K562 (cell line): ENCODE measurements around the gene CNPY4. TPM values are rescaled to one million over a fixed set of nuclear protein-coding genes. Genes with fewer than 3 reads are reported as not detected.
A peak's percentile ranks its signal among the peaks of the same experiment; 100 is the strongest.

Experiments
- ARHGAP35 ChIP-seq: fragments of 450-650 bp; IDR thresholded peaks from 2 replicates; pipeline ENCODE4 v1.6.1; 2018; ENCODE audit not compliant: partially characterized antibody
- CBX5 ChIP-seq: IDR thresholded peaks from 2 replicates; pipeline ENCODE4 v1.6.1; 2014; ENCODE audit warnings: low read depth, borderline replicate concordance
- EHMT2 ChIP-seq: fragments of 450-650 bp; IDR thresholded peaks from 2 replicates; pipeline ENCODE4 v1.6.1; 2018; ENCODE audit warnings: antibody characterized with exemption
- ETV6 ChIP-seq, 3 experiments: fragments of 150-350 bp in 1 of 3; sonication (generic) in 1 of 3; formaldehyde crosslinking in 1 of 3; IDR thresholded peaks; 2 replicates each; pipeline versions ENCODE4 v1.6.1 to v1.8.0; 2014 to 2022; ENCODE audit warnings: borderline replicate concordance in 2 of 3, low read depth in 2 of 3, antibody characterized with exemption in 1 of 3, low read length in 1 of 3, mild to moderate bottlenecking in 1 of 3, missing genetic modification reagents in 1 of 3
- HDAC1 ChIP-seq, 2 experiments: fragments of 450-650 bp; IDR thresholded peaks; 2 replicates each; pipeline ENCODE4 v1.6.1; 2016 to 2017; ENCODE audit warnings: inconsistent platforms in 1 of 2, mild to moderate bottlenecking in 1 of 2, moderate library complexity in 1 of 2
- LEF1 ChIP-seq: fragments of 450-650 bp; IDR thresholded peaks from 2 replicates; pipeline ENCODE4 v1.6.1; 2016; ENCODE audit warnings: mild to moderate bottlenecking
- MAFK ChIP-seq: IDR thresholded peaks from 2 replicates; pipeline ENCODE4 v1.6.1; 2011; ENCODE audit warnings: low read length, improper control_type of control experiment
- MTA3 ChIP-seq: fragments of 450-650 bp; formaldehyde crosslinking; IDR thresholded peaks from 2 replicates; pipeline ENCODE4 v1.6.1; 2017; ENCODE audit warnings: mild to moderate bottlenecking, borderline replicate concordance
- NBN ChIP-seq: fragments of 450-650 bp; IDR thresholded peaks from 2 replicates; pipeline ENCODE4 v1.6.1; 2016; ENCODE audit warnings: low read depth, mild to moderate bottlenecking
- NR4A1 ChIP-seq, 2 experiments: fragments of 250-450 bp in 1 of 2; fragments of 450-650 bp in 1 of 2; sonication (Bioruptor Pico) in 1 of 2; IDR thresholded peaks; 2 replicates each; pipeline versions ENCODE4 v1.4.0 to v1.6.1; 2016 to 2020; ENCODE audit warnings: mild to moderate bottlenecking in 2 of 2, missing compliant biosample characterization in 1 of 2, missing genetic modification characterization in 1 of 2, moderate library complexity in 1 of 2
- PHF8 ChIP-seq: fragments of 200-600 bp; sonication (generic); IDR thresholded peaks from 2 replicates; pipeline ENCODE4 v1.6.1; 2012; ENCODE audit warnings: mixed run types, mild to moderate bottlenecking, inconsistent platforms, low read length, moderate library complexity, borderline replicate concordance
- POU5F1 ChIP-seq: fragments of 150-350 bp; IDR thresholded peaks from 2 replicates; pipeline ENCODE4 v1.6.1; 2014; ENCODE audit warnings: borderline replicate concordance, low read length, low read depth, mild to moderate bottlenecking; ENCODE audit not compliant: partially characterized antibody
- RBM15 ChIP-seq: fragments of 200-400 bp; formaldehyde crosslinking; IDR thresholded peaks from 2 replicates; pipeline ENCODE4 v1.6.1; 2018; ENCODE audit warnings: mild to moderate bottlenecking, low read length, moderate library complexity; ENCODE audit not compliant: insufficient read depth
- RBM39 ChIP-seq: fragments of 200-400 bp; formaldehyde crosslinking; optimal IDR thresholded peaks from 2 replicates; pipeline ENCODE3; 2018; ENCODE audit warnings: low read depth, low read length
- RHOXF2B ChIP-seq: fragments of 250-450 bp; sonication (Bioruptor Pico); conservative IDR thresholded peaks from 2 replicates; pipeline ENCODE4 v1.5.1; 2021
- SMAD4 ChIP-seq: fragments of 250-450 bp; sonication (Bioruptor Pico); conservative IDR thresholded peaks from 2 replicates; pipeline ENCODE4 v1.8.0; 2021; ENCODE audit warnings: inconsistent platforms, mild to moderate bottlenecking, moderate library complexity
- TAL1 ChIP-seq: fragments of 450-650 bp; IDR thresholded peaks from 2 replicates; pipeline ENCODE4 v1.6.1; 2016; ENCODE audit warnings: mild to moderate bottlenecking
- TSC22D4 ChIP-seq: fragments of 450-650 bp; IDR thresholded peaks from 2 replicates; pipeline ENCODE4 v1.6.1; 2016; ENCODE audit warnings: missing genetic modification characterization, missing biosample characterization, control low read depth
- ZNF696 ChIP-seq: fragments of 250-450 bp; sonication (Bioruptor Pico); conservative IDR thresholded peaks from 2 replicates; pipeline ENCODE4 v1.4.0; 2020; ENCODE audit warnings: mild to moderate bottlenecking, moderate library complexity
- ZNF764 ChIP-seq: fragments of 250-450 bp; sonication (Bioruptor Pico); IDR thresholded peaks from 2 replicates; pipeline ENCODE4 v1.4.0; 2020; ENCODE audit warnings: low read depth, mild to moderate bottlenecking, moderate library complexity
- polyA plus RNA-seq, 8 experiments: library from polyadenylated mRNA; depleted of rRNA in 4 of 8; stranded (reverse) in 5 of 8; unstranded in 3 of 8; fragments of >200 nt; fragmentation: Nextera tagmentation in 2 of 8; fragmentation: Illumina TruSeq in 1 of 8; extraction: Ambion mirVana in 2 of 8; extraction: Trizol in 1 of 8; gene quantifications; 2 replicates each; pipeline versions ENCODE4 v1.2.1 to v1.2.3, GENCODE V29; 2011 to 2014; ENCODE audit warnings: inconsistent platforms in 1 of 8, missing spikeins in 1 of 8
- total RNA-seq, 7 experiments: library from RNA; depleted of rRNA in 6 of 7; stranded (reverse); fragments of >200 nt in 6 of 7; fragmentation: Illumina TruSeq in 2 of 7; extraction: Trizol in 2 of 7; gene quantifications; 2 replicates each; pipeline versions ENCODE4 v1.2.1 to v1.2.3, GENCODE V29; 2011 to 2021; ENCODE audit warnings: low replicate concordance in 1 of 7
- TF ChIP-seq, protein P1 (sequence below): fragments of 250-450 bp; sonication (Bioruptor Pico); IDR thresholded peaks from 2 replicates; pipeline ENCODE4 v1.8.0; 2021; ENCODE audit warnings: mild to moderate bottlenecking, moderate library complexity
- TF ChIP-seq, protein P2 (sequence below): sonication (generic); formaldehyde crosslinking; IDR thresholded peaks from 2 replicates; pipeline ENCODE4 v1.8.0; 2022; ENCODE audit warnings: mild to moderate bottlenecking, low read depth, missing genetic modification reagents
- TF ChIP-seq, protein P3 (sequence below): fragments of 250-450 bp; sonication (Bioruptor Pico); IDR thresholded peaks from 2 replicates; pipeline ENCODE4 v1.6.1; 2021; ENCODE audit warnings: mild to moderate bottlenecking
- TF ChIP-seq, protein P4 (sequence below): IDR thresholded peaks from 2 replicates; pipeline ENCODE4 v1.6.1; 2014; ENCODE audit warnings: antibody characterized with exemption

The CNPY4 gene
- total and polyA plus RNA-seq, 9 of the 15 experiments (the other 6 are each of a cell fraction or from before 2014, with no cell fraction given) = 1.9 to 11.2 (median 7.0) TPM

DNA sequence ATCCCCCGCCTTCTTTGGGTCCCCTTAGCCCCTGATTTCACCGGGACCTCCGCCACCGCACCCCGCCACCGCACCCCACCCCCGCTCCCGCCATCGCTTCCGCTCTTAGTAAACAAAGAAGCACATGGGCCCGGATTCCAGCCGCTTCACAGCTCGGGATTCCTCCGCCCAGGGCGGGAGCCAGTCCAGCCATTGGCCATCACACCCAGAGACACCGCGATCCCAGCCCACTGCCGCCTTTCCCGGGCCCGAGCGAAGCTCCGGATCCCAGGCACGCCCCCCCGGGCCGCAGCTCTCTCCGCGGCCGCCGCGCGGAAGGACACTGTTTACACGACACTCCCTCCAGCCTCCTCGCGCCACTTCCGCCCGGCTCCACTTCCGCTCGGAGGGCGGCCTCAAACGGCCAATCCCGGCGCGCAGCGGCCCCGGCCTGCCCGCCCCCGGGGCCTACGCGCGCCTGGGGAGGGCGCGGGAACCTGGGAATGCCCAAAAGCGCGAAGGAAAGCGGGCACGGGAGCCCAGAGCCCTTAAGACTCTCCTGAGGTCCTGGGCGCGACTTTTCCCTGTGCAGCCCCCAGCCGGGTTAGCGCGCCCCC is 18.9 kb upstream of the CNPY4 start (continued):
- TF ChIP-seq CBX5 (no peak), RBM39 (no peak), MAFK (no peak), POU5F1 (peak; percentile 40), RBM15 (0 out of 2 replicates have a peak, but pooled peaks have one; percentile 54), ZNF764 (CRISPR knock-in tag) (no peak), NBN (0 out of 2 replicates have a peak, but pooled peaks have one; percentile 19), NR4A1 (CRISPR knock-in tag; IDR thresholded peaks at IDR 0.05) (peak; percentile 69; the same call in 1 of the 2 replicates), NR4A1 (tag; IDR thresholded peaks at IDR 0.05) (no peak), ZNF696 (CRISPR knock-in tag) (no peak), ETV6 (IDR thresholded peaks at IDR 0.05; ENCODE audit: borderline replicate concordance in 1 of 2, low read depth in 2 of 2, low read length in 1 of 2) (peak in 1 of 2 experiments; percentile 66; a peak in 1 of 4 replicates), ETV6 (CRISPR knock-in tag; IDR thresholded peaks at IDR 0.05; ENCODE audit: borderline replicate concordance) (no peak), PHF8 (peak; percentile 17; the same call in 1 of the 2 replicates), LEF1 (peak; percentile 62; the same call in 1 of the 2 replicates), HDAC1 (IDR thresholded peaks at IDR 0.05) (peak; percentile 98 to 100), EHMT2 (no peak), MTA3 (peak; percentile 44), SMAD4 (CRISPR knock-in tag) (peak; percentile 72; the same call in 1 of the 2 replicates), RHOXF2B (CRISPR knock-in tag) (no peak), ARHGAP35 (no peak), TSC22D4 (tag) (no peak), TAL1 (0 out of 2 replicates have a peak, but pooled peaks have one; percentile 7)
- TF ChIP-seq, protein P1, sequence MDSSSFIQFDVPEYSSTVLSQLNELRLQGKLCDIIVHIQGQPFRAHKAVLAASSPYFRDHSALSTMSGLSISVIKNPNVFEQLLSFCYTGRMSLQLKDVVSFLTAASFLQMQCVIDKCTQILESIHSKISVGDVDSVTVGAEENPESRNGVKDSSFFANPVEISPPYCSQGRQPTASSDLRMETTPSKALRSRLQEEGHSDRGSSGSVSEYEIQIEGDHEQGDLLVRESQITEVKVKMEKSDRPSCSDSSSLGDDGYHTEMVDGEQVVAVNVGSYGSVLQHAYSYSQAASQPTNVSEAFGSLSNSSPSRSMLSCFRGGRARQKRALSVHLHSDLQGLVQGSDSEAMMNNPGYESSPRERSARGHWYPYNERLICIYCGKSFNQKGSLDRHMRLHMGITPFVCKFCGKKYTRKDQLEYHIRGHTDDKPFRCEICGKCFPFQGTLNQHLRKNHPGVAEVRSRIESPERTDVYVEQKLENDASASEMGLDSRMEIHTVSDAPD (CRISPR knock-in tag) = no peak
- TF ChIP-seq, protein P2, sequence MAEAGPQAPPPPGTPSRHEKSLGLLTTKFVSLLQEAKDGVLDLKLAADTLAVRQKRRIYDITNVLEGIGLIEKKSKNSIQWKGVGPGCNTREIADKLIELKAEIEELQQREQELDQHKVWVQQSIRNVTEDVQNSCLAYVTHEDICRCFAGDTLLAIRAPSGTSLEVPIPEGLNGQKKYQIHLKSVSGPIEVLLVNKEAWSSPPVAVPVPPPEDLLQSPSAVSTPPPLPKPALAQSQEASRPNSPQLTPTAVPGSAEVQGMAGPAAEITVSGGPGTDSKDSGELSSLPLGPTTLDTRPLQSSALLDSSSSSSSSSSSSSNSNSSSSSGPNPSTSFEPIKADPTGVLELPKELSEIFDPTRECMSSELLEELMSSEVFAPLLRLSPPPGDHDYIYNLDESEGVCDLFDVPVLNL (CRISPR knock-in tag) = no peak
- TF ChIP-seq, protein P3, sequence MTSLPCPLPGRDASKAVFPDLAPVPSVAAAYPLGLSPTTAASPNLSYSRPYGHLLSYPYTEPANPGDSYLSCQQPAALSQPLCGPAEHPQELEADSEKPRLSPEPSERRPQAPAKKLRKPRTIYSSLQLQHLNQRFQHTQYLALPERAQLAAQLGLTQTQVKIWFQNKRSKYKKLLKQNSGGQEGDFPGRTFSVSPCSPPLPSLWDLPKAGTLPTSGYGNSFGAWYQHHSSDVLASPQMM (CRISPR knock-in tag) = no peak
- TF ChIP-seq, protein P4, sequence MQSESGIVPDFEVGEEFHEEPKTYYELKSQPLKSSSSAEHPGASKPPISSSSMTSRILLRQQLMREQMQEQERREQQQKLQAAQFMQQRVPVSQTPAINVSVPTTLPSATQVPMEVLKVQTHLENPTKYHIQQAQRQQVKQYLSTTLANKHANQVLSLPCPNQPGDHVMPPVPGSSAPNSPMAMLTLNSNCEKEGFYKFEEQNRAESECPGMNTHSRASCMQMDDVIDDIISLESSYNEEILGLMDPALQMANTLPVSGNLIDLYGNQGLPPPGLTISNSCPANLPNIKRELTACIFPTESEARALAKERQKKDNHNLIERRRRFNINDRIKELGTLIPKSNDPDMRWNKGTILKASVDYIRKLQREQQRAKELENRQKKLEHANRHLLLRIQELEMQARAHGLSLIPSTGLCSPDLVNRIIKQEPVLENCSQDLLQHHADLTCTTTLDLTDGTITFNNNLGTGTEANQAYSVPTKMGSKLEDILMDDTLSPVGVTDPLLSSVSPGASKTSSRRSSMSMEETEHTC = 0 out of 2 replicates have a peak, but pooled peaks have one; percentile 51
